ENCODE results near the gene ALG8. TPM values are rescaled to one million over a fixed set of nuclear protein-coding genes. Genes with fewer than 3 reads are reported as not detected.

ALG8 gene
- total RNA-seq, 1 donor from 2014 or later = 31.5 TPM

DNA sequence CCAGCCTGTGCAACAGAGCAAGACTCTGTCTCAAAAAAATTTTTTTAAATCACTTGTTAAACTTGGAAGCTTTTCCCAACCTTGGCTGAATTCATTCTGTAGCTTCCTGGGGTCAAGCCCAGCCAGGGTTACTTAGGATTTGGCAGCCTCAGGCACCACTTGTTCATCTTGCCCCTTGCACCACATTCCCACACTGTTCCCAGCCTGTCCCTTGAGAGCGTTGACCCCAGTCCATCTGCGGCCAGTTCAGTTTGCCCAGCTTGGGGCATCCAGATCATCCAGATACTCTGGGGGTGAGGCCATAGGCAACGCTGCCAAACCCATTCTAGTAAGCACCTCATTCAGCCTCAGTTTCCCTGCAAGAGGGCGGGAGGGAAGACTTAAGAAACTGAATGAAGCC lies 84.5 kb downstream of the ALG8 start:
- Histone ChIP-seq H3K4me1 (no peaks in the 10 kb centered on the region), H3K4me3 (no peak overlapping the region), H3K36me3 (no peaks in the 10 kb centered on the region), H3K27me3 (no peaks in the 10 kb centered on the region), H3K9me3 (no peaks in the 10 kb centered on the region), H3K27ac (no peak overlapping the region)
- DNase-seq (no peak), ATAC-seq (no peak)
- TF ChIP-seq, protein P1, sequence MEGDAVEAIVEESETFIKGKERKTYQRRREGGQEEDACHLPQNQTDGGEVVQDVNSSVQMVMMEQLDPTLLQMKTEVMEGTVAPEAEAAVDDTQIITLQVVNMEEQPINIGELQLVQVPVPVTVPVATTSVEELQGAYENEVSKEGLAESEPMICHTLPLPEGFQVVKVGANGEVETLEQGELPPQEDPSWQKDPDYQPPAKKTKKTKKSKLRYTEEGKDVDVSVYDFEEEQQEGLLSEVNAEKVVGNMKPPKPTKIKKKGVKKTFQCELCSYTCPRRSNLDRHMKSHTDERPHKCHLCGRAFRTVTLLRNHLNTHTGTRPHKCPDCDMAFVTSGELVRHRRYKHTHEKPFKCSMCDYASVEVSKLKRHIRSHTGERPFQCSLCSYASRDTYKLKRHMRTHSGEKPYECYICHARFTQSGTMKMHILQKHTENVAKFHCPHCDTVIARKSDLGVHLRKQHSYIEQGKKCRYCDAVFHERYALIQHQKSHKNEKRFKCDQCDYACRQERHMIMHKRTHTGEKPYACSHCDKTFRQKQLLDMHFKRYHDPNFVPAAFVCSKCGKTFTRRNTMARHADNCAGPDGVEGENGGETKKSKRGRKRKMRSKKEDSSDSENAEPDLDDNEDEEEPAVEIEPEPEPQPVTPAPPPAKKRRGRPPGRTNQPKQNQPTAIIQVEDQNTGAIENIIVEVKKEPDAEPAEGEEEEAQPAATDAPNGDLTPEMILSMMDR (IDR thresholded peaks at IDR 0.05) = no peak
- intact Hi-C loops (cut with DNase I) = no loop called here

GRCh38 chr11:78050964-78051831 lies 88.2 kb downstream of the ALG8 start:
- DNase-seq = no peak
- Histone ChIP-seq H3K36me3 (no peaks in the 10 kb centered on the region), H3K4me1 (no peaks in the 10 kb centered on the region), H3K4me3 (no peak overlapping the region), H3K9me3 (no peaks in the 10 kb centered on the region), H3K27ac (no peak overlapping the region), H3K27me3 (no peaks in the 10 kb centered on the region)
- TF ChIP-seq, protein P1 (IDR thresholded peaks at IDR 0.05) = no peak
- intact Hi-C loops (cut with DNase I) = no loop called here
- no peak for ATAC-seq

Other genes starting within 250 kb of the ALG8 start
- gene INTS4, start 145.0 kb downstream of the ALG8 start, total RNA-seq = 35.9 TPM
- gene KCTD14, start 116.3 kb downstream of the ALG8 start, total RNA-seq = 13.6 TPM
- not detected for gene THRSP, start 75.8 kb downstream of the ALG8 start, total RNA-seq
- gene NDUFC2, start 59.8 kb downstream of the ALG8 start, total RNA-seq = 140 TPM
- 10.9 TPM for gene KCTD21, start 49.0 kb upstream of the ALG8 start, total RNA-seq
- 7.1 TPM for gene USP35, start 49.3 kb upstream of the ALG8 start, total RNA-seq